IgD-negative memory B cell (primary cell): ENCODE measurements around the gene PRR20E. TPM values are rescaled to one million over a fixed set of nuclear protein-coding genes. Genes with fewer than 3 reads are reported as not detected.

Experiments
- polyA plus RNA-seq: library from polyadenylated mRNA; unstranded; fragments of 300-500 nt; fragmentation: Illumina TruSeq; gene quantifications from one replicate; pipeline ENCODE4 v1.2.3, GENCODE V29; 2021

The PRR20E gene
- polyA plus RNA-seq, 1 donor from 2014 or later = not detected

Other genes with a start within 250 kb of the PRR20E start
- gene PRR20A, start 26.3 kb upstream of the PRR20E start, polyA plus RNA-seq = not detected
- gene PRR20B, start 19.7 kb upstream of the PRR20E start, polyA plus RNA-seq = not detected
- gene PRR20C, start 13.1 kb upstream of the PRR20E start, polyA plus RNA-seq = not detected
- gene PRR20D, start 6.6 kb upstream of the PRR20E start, polyA plus RNA-seq = not detected